ENCODE results near the gene NCOA3.

- TF ChIP-seq TAF1 (IDR thresholded peaks at IDR 0.05; ENCODE audit: low read depth), result no peak
- TF ChIP-seq REST (IDR thresholded peaks at IDR 0.05; ENCODE audit: low read depth), result no peak
- no peak for TF ChIP-seq FOXM1 (IDR thresholded peaks at IDR 0.05; ENCODE audit: borderline replicate concordance, low read depth)
- TF ChIP-seq YY1 (IDR thresholded peaks at IDR 0.05; ENCODE audit: low read depth), result no peak
- TF ChIP-seq ZBTB7A (IDR thresholded peaks at IDR 0.05; ENCODE audit: low read depth), result no peak
- TF ChIP-seq NFIC (IDR thresholded peaks at IDR 0.05), result no peak
These were observed 39.0 kb downstream of the NCOA3 start for GRCh38 chr20:47540443-47541354.

All from Ishikawa (cell line).